Esophagus (tissue), 2 donors: ENCODE data around the gene CLP1. TPM values are rescaled to one million over a fixed set of nuclear protein-coding genes. Genes with fewer than 3 reads are reported as not detected.

Source experiments
- H3K27ac ChIP-seq, 2 donors: one replicate each; pipeline ENCODE4 v1.5.1; 2013; ENCODE audit warnings: low read depth in 2 of 2, mild to moderate bottlenecking in 2 of 2, inconsistent platforms in 1 of 2, low read length in 1 of 2, moderate library complexity in 1 of 2
- H3K27me3 ChIP-seq, 2 donors: one replicate each; pipeline ENCODE4 v1.6.1; 2013; ENCODE audit warnings: low read length in 2 of 2, control low read depth in 1 of 2, mild to moderate bottlenecking in 1 of 2; ENCODE audit not compliant: insufficient read depth in 2 of 2, control insufficient read depth in 1 of 2
- H3K36me3 ChIP-seq, 2 donors: one replicate each; pipeline ENCODE4 v1.6.1; 2013; ENCODE audit warnings: low read length in 1 of 2; ENCODE audit not compliant: control insufficient read depth in 2 of 2, insufficient read depth in 2 of 2
- H3K4me1 ChIP-seq, 2 donors: one replicate each; pipeline ENCODE4 v1.6.1; 2013; ENCODE audit warnings: low read length in 1 of 2; ENCODE audit not compliant: control insufficient read depth in 2 of 2, insufficient read depth in 2 of 2
- H3K4me3 ChIP-seq, 2 donors: one replicate each; pipeline ENCODE4 v1.5.1; 2013; ENCODE audit warnings: low read length in 2 of 2, mild to moderate bottlenecking in 2 of 2, low read depth in 1 of 2, moderate library complexity in 1 of 2
- H3K9me3 ChIP-seq, 2 donors: one replicate each; pipeline ENCODE4 v1.6.1; 2013; ENCODE audit warnings: mild to moderate bottlenecking in 2 of 2, low read depth in 1 of 2, low read length in 1 of 2, moderate library complexity in 1 of 2; ENCODE audit not compliant: control insufficient read depth in 2 of 2, insufficient read depth in 1 of 2
- WGBS, 2 donors: extraction: QIAGEN DNeasy Blood & Tissue Kit; methylation state at CpG; one replicate each; pipeline ENCODE4 v1.1.7; 2013; 5-methylcytosine and 5-hydroxymethylcytosine counted together
- polyA plus RNA-seq, 2 donors: library from polyadenylated mRNA; stranded (reverse); fragments of 200-250 nt; gene quantifications; one replicate each; pipeline ENCODE4 v1.2.3, GENCODE V29; 2013
- donor health status: healthy with polysubstance abuse.
- donor health status: Bipolar disorder and iron deficiency.

Gene CLP1
- polyA plus RNA-seq, result 10 to 100 TPM in 1 of 2 donors, 1 to 10 TPM in 1; 4.4 to 11.4 TPM

GRCh38 chr11:57657194-57658022 is at the start of gene CLP1:
Gene CLP1 (plus strand): TSS chr11:57657762. CDS start chr11:57659477, 1,715 bp downstream.
- H3K4me3 ChIP-seq, result peak within 1 kb of the TSS; percentile 73 to 85
- H3K9me3 ChIP-seq, result no peaks in the 10 kb centered on the region
- peaks cover 12 to 15% of the 10 kb centered on the region in 2 donors for H3K36me3 ChIP-seq
- H3K27me3 ChIP-seq, result no peaks in the 10 kb centered on the region
- peak within 1 kb of the TSS; percentile 93 to 95 for H3K27ac ChIP-seq
- H3K4me1 ChIP-seq, result no peaks in the 10 kb centered on the region
- 0% methylated on average over 45 of the region's 45 CpGs for WGBS, 2 donors

DNA sequence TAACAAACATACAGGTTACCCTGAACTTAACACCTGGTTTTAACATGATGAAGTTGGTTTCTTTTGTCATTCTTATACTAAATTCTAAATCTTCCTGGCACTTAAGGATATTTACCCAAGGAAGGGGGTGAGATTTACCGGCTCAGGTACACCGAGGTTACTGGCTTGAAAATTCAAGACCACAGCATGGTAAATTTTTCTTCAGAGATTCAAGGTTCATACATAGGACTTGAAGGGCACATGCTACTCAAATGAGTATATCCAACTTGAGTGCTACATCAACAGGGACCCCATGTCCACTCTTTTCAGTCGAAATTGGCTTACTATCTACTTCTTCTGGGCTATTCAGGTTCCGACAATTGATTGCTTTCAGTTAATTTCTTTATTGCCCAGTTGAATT is 47.4 kb upstream of the CLP1 start:
- Histone ChIP-seq H3K4me3 (no peak overlapping the region), H3K36me3 (peaks cover 0 to 8% of the 10 kb centered on the region in 2 donors), H3K27ac (no peak overlapping the region), H3K27me3 (no peaks in the 10 kb centered on the region), H3K4me1 (no peaks in the 10 kb centered on the region), H3K9me3 (no peaks in the 10 kb centered on the region)
- 87 to 91% methylated on average over 4 of the region's 4 CpGs for WGBS, 2 donors

DNA sequence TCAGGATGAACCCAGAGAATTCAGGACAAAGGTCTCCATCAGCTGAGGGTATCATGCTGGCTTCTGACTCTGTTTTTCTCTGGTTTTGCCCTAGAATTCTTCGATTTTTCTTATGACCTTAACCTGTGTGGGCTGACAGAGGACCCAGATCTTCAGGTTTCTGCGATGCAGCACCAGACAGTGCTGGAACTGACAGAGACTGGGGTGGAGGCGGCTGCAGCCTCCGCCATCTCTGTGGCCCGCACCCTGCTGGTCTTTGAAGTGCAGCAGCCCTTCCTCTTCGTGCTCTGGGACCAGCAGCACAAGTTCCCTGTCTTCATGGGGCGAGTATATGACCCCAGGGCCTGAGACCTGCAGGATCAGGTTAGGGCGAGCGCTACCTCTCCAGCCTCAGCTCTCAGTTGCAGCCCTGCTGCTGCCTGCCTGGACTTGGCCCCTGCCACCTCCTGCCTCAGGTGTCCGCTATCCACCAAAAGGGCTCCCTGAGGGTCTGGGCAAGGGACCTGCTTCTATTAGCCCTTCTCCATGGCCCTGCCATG is 43.3 kb upstream of the CLP1 start:
- Histone ChIP-seq H3K36me3 (peaks cover 0 to 8% of the 10 kb centered on the region in 2 donors), H3K27ac (no peak overlapping the region), H3K4me3 (no peak overlapping the region), H3K4me1 (no peaks in the 10 kb centered on the region), H3K9me3 (no peaks in the 10 kb centered on the region), H3K27me3 (no peaks in the 10 kb centered on the region)
- 68 to 75% methylated on average over 10 of the region's 10 CpGs for WGBS, 2 donors

- Histone ChIP-seq H3K27ac (no peak overlapping the region), H3K9me3 (no peaks in the 10 kb centered on the region), H3K27me3 (no peaks in the 10 kb centered on the region), H3K4me1 (no peaks in the 10 kb centered on the region), H3K4me3 (no peak overlapping the region), H3K36me3 (peaks cover 0 to 8% of the 10 kb centered on the region in 2 donors)
- whole genome bisulfite sequencing, 2 donors, result 67 to 82% methylated on average over 1 of the region's 1 CpG
Measured at GRCh38 chr11:57615308-57615707, 42.3 kb upstream of the CLP1 start.

DNA sequence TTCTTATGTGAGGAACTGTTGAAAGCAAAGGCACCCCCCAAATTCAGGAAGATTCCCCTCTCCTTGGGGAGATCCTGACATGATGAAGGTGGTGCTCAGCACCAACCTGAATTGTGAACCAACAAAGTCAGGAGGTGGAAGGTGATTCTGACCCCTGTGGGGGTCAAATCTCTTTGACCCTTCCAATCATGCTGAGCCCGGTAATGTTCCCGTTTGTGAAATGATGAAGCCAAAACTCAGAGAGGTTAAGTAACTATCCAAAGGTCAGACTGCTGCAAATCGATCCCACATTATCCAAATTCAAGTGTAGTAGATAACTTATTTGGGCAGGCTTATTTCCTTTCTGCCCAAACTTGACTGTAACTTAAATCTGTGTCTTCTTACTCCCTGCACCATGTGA is 41.0 kb upstream of the CLP1 start:
- Histone ChIP-seq H3K36me3 (peaks cover 0 to 5% of the 10 kb centered on the region in 2 donors), H3K9me3 (no peaks in the 10 kb centered on the region), H3K27me3 (no peaks in the 10 kb centered on the region), H3K27ac (no peak overlapping the region), H3K4me3 (no peak overlapping the region), H3K4me1 (no peaks in the 10 kb centered on the region)
- 66 to 75% methylated on average over 3 of the region's 3 CpGs for WGBS, 2 donors

DNA sequence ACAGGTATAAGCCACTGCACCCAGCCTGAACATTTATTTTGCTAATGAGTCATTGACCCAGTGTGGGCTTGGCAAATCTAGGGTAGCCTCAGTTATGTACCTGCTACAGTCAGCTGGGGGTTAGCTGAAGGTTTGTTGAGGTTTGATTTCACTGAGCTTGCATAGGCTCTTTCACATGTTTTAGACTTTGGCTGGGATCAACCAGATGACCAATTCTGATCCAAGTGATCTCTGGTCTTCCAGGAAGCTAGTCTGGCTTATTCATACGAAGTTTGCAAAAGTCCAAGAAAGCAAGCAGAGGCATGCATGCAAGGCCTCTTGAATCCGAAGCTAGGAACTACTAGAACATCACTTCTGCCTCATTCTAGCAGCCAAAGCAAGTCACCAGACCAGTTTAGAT is 39.1 kb upstream of the CLP1 start:
- WGBS, 2 donors, result 55 to 56% methylated on average over 2 of the region's 2 CpGs

DNA sequence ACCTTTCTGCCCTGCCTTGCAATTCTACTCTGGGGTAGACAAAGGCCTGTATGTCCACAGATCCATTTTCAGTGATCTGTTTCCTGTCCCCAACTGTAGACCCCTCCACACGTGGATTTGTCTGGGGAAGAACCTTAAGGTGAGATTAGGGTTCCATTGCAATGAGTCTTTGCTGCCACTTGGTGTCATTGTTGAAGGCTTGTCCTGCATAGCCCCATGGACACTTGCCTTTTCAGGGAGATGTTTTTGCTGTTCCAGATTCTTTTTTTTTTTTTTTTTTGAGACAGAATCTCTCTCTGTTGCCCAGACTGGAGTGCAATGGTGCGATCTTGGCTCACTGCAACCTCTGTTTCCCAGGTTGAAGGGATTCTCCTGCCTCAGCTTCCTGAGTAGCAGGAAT is 38.2 kb upstream of the CLP1 start:
- H3K9me3 ChIP-seq, result no peaks in the 10 kb centered on the region
- H3K36me3 ChIP-seq, result peaks cover 0 to 2% of the 10 kb centered on the region in 2 donors
- H3K4me3 ChIP-seq, result no peak overlapping the region
- peaks cover 0 to 2% of the 10 kb centered on the region in 2 donors for H3K4me1 ChIP-seq
- H3K27ac ChIP-seq, result no peak overlapping the region
- WGBS, 2 donors, result 89 to 97% methylated on average over 2 of the region's 2 CpGs
- no peaks in the 10 kb centered on the region for H3K27me3 ChIP-seq

More for the DNA sequence above, 39.1 kb upstream of the CLP1 start:
- no peak overlapping the region for H3K4me3 ChIP-seq
- no peaks in the 10 kb centered on the region for H3K4me1 ChIP-seq
- H3K36me3 ChIP-seq, result peaks cover 0 to 3% of the 10 kb centered on the region in 2 donors
- no peaks in the 10 kb centered on the region for H3K9me3 ChIP-seq
- no peaks in the 10 kb centered on the region for H3K27me3 ChIP-seq
- no peak overlapping the region for H3K27ac ChIP-seq

GRCh38 chr11:57620467-57620866 is 37.1 kb upstream of the CLP1 start:
- H3K27ac ChIP-seq, result no peak overlapping the region
- H3K4me1 ChIP-seq, result peaks cover 0 to 2% of the 10 kb centered on the region in 2 donors
- H3K4me3 ChIP-seq, result no peak overlapping the region
- H3K36me3 ChIP-seq, result no peaks in the 10 kb centered on the region
- no peaks in the 10 kb centered on the region for H3K27me3 ChIP-seq
- no peaks in the 10 kb centered on the region for H3K9me3 ChIP-seq

DNA sequence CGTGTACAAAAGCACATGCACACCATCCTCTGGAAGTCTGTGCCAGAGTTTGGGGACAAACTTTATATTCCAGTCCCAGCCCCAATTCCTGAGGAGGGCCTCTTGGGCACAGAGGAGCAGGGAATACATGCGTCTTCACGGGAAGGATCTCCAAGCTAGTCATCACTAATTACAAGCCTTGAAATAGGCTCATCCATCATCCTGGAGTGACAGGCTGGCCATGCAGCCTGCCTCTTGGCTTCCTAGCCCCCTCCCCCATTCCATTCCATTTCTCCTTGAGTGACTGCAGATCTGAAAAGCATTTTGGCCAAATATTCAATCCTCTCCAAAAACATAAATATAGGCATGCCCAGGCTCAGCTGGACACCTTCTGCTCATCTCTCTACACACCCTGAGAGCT is 35.3 kb upstream of the CLP1 start:
- Histone ChIP-seq H3K4me3 (no peak overlapping the region), H3K9me3 (no peaks in the 10 kb centered on the region), H3K36me3 (no peaks in the 10 kb centered on the region), H3K4me1 (peaks cover 0 to 2% of the 10 kb centered on the region in 2 donors), H3K27ac (no peak overlapping the region), H3K27me3 (no peaks in the 10 kb centered on the region)
- 44 to 60% methylated on average over 3 of the region's 3 CpGs for WGBS, 2 donors

DNA sequence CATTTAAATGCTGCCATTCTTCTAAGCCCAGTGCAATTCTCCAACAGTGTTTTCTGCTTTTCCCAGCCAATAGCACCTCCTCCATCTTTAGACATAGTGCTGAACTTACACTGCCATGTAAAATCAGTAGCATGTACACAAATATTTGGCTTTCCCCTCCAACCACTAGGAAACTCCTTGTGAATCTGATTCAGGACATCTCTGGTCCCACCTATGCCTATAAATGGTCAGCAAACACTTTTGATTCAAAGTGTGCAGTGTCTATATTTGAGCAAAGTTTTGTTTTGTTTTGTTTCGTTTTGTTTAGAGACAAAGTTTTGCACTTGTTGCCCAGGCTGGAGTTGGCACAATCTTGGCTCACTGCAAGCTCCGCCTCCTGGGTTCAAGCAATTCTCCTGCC is 32.7 kb upstream of the CLP1 start:
- no peaks in the 10 kb centered on the region for H3K36me3 ChIP-seq
- no peak overlapping the region for H3K27ac ChIP-seq
- WGBS, 2 donors, result 90% methylated on average over 2 of the region's 2 CpGs
- no peaks in the 10 kb centered on the region for H3K27me3 ChIP-seq
- no peaks in the 10 kb centered on the region for H3K9me3 ChIP-seq
- peaks cover 0 to 2% of the 10 kb centered on the region in 2 donors for H3K4me1 ChIP-seq
- H3K4me3 ChIP-seq, result no peak overlapping the region
